T-helper 2 cell treated with Interferon-gamma antibody and Interleukin-4, amounts not matched to agents 5 μg/mL and 100 μg/mL, for 36 hours (primary cell): ENCODE results near the gene CLPX.
"Not testable (repeated sequence)": the region's sequence is repeated elsewhere in the genome, so short reads cannot be mapped to it uniquely, and the experiment has no call there.

Experiments used
- DNase-seq: peaks from one replicate; pipeline ENCODE4 v3.0.0; 2021; ENCODE audit warnings: low spot score
- H3K27ac Mint-ChIP-seq: one replicate; pipeline ENCODE4 v1.8.0; 2021; ENCODE audit warnings: mild to moderate bottlenecking, mixed read lengths
- H3K27me3 Mint-ChIP-seq: one replicate; pipeline ENCODE4 v1.8.0; 2021; ENCODE audit warnings: low read depth, mixed read lengths
- H3K36me3 Mint-ChIP-seq: one replicate; pipeline ENCODE4 v1.8.0; 2021; ENCODE audit warnings: low read depth, mixed read lengths
- H3K4me1 Mint-ChIP-seq: one replicate; pipeline ENCODE4 v1.8.0; 2021; ENCODE audit warnings: low read depth, mixed read lengths
- H3K4me3 Mint-ChIP-seq: one replicate; pipeline ENCODE4 v1.8.0; 2022; ENCODE audit warnings: mild to moderate bottlenecking, moderate library complexity, mixed read lengths
- H3K9me3 Mint-ChIP-seq: one replicate; pipeline ENCODE4 v1.8.0; 2021; ENCODE audit warnings: mixed read lengths

The CLPX gene

DNA sequence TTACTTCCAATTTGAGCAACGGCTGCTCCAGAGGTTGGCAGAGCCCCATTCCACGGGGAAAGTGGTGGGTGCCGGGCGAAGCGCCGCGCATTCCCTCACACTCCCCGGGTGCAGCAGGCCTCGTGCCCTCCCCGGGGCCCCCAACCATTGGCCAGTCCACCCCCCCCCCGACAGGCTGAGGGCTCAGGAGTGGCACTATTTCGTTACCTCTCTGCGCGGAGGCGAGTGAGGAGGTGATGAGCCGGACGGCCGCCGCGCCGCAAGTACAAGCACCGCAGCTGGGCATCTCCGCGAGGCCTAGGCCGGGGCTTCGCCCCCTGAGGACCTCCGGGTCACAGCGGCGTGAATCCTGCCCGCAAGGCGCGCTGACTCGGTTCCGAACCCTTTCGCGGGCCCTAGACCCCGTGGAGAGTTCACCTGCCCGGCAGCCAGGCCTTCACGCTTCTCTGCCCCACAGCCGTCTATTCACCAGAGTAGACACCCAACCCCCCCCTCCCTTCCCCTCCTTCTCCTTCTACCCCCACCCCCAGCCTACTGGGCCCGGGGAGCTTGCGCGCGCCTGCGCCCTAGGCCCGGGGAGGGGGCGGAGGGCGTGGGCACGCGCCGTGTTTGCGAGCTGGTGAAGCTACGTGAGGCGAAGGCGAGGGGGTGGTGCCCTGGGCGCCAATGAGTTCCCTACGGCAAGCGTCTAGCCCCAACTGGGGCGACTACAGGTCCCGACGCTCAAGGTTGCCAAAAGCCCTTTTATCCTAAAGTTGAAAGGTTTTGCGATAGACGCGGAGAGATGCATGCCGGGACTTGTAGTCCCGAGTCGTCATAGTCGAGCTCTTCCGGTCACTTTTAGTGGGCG, at the start of gene CLPX:
CLPX (minus strand) TSS at position 475 of the 850 bp plus-strand sequence; CDS start at position 286, 189 bp downstream.
- Mint-ChIP-seq H3K4me3 (peak within 1 kb of the TSS; percentile 96), H3K9me3 (no peaks in the 10 kb centered on the region), H3K27ac (peak within 1 kb of the TSS; percentile 88)

DNA sequence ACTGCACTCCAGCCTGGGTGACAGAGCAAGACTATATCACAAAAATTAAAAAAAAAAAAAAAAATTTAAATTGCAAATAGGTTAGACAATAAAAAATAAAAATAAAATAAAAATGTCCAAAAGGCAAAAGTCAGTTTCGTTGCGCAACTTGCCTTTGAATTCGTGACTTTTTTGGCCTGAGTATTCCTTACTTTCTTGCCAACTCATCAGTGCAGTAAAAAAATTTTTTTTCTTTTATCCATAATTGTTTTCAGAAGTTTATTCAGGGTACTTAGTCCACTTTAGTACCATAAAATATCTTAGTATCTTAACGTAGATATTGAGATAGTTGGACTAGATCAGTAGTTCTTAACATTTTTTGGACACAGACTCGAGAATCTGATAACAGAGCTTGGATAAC, 48.6 kb upstream of the CLPX start:
- no peak for DNase-seq
- H3K9me3 Mint-ChIP-seq: no peaks in the 10 kb centered on the region
- H3K36me3 Mint-ChIP-seq: no peaks in the 10 kb centered on the region
- H3K4me1 Mint-ChIP-seq: no peaks in the 10 kb centered on the region
- no peak overlapping the region for H3K27ac Mint-ChIP-seq
- no peaks in the 10 kb centered on the region for H3K27me3 Mint-ChIP-seq
- no peak overlapping the region for H3K4me3 Mint-ChIP-seq

More for the DNA sequence above, at the start of gene CLPX:
- H3K27me3 Mint-ChIP-seq: no peaks in the 10 kb centered on the region
- H3K36me3 Mint-ChIP-seq: peaks cover 11% of the 10 kb centered on the region
- DNase-seq: peak; percentile 90
- peaks cover 21% of the 10 kb centered on the region for H3K4me1 Mint-ChIP-seq

DNA sequence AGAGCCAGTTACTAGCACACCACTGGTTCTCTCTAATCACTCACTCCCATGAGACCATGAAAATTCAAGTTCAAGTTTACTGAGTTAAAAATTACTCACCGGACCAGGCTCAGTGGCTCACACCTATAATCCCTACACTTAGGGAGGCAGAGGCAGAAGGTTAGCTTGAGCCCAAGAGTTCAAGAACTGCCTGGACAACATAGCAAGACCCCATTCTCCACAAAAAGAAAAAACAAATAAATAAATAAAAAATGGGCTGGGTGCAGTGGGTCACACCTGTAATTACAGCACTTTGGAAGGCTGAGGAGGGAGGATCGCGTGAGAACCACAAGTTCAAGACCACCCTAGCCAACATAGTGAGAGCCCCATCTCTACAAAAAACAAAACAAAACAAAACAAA, 47.4 kb upstream of the CLPX start:
- H3K4me3 Mint-ChIP-seq: no peak overlapping the region
- H3K36me3 Mint-ChIP-seq: no peaks in the 10 kb centered on the region
- H3K27ac Mint-ChIP-seq: no peak overlapping the region
- H3K9me3 Mint-ChIP-seq: no peaks in the 10 kb centered on the region
- no peak for DNase-seq
- no peaks in the 10 kb centered on the region for H3K27me3 Mint-ChIP-seq
- H3K4me1 Mint-ChIP-seq: no peaks in the 10 kb centered on the region

DNA sequence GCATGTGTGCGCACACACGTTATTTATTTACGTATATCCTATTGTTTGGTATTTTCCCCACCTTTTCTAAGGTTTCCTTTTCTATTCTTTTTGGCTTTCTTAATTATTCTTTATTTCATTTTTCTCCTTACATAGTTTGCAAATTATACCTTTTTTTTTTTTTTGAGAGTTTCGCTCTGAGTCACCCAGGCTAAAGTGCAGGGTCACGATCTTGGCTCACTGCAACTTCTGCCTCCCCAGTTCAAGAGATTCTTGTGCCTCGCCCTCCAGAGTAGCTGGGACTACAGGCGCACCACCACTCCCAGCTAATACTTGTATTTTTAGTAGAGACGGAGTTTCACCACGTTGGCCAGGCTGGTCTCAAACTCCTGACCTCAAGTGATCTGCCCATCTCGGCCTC, 46.2 kb upstream of the CLPX start:
- no peaks in the 10 kb centered on the region for H3K36me3 Mint-ChIP-seq
- no peaks in the 10 kb centered on the region for H3K4me1 Mint-ChIP-seq
- no peak for DNase-seq
- H3K27me3 Mint-ChIP-seq: no peaks in the 10 kb centered on the region
- H3K9me3 Mint-ChIP-seq: no peaks in the 10 kb centered on the region
- H3K4me3 Mint-ChIP-seq: no peak overlapping the region
- no peak overlapping the region for H3K27ac Mint-ChIP-seq

DNA sequence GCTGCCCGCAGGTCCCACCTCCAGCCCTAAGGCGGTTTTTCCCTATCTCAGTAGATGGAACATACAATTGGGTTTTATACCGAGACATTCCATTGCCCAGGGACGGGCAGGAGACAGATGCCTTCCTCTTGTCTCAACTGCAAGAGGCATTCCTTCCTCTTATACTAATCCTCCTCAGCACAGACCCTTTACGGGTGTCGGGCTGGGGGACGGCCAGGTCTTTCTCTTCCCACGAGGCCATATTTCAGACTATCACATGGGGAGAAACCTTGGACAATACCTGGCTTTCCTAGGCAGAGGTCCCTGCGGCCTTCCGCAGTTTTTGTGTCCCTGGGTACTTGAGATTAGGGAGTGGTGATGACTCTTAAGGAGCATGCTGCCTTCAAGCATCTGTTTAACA, 41.8 kb upstream of the CLPX start:
- not testable (repeated sequence) for H3K36me3 Mint-ChIP-seq, DNase-seq, H3K9me3 Mint-ChIP-seq, H3K27ac Mint-ChIP-seq, H3K4me3 Mint-ChIP-seq, H3K4me1 Mint-ChIP-seq, H3K27me3 Mint-ChIP-seq

DNA sequence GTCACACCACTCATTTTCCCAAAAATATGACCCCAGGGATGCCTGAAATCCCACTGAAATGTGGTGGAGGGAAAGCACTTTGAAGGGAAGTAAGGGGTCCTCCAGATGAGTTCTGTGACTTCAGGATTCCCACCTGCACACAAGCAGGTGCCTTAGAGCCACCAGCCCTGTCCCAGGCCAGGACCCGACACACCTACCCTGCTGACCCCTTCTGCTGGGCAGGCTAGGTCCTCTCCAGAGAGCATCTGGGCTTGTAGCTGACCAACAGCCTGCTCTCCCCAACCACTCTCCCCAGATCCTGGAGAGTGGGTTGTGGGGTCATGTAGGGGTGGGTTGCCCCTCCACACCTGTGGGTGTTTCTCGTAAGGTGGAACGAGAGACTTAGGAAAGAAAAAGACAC, 41.1 kb upstream of the CLPX start:
- no peak overlapping the region for H3K27ac Mint-ChIP-seq
- H3K27me3 Mint-ChIP-seq: no peaks in the 10 kb centered on the region
- H3K4me1 Mint-ChIP-seq: no peaks in the 10 kb centered on the region
- H3K4me3 Mint-ChIP-seq: no peak overlapping the region
- no peaks in the 10 kb centered on the region for H3K36me3 Mint-ChIP-seq
- DNase-seq: no peak
- no peaks in the 10 kb centered on the region for H3K9me3 Mint-ChIP-seq

DNA sequence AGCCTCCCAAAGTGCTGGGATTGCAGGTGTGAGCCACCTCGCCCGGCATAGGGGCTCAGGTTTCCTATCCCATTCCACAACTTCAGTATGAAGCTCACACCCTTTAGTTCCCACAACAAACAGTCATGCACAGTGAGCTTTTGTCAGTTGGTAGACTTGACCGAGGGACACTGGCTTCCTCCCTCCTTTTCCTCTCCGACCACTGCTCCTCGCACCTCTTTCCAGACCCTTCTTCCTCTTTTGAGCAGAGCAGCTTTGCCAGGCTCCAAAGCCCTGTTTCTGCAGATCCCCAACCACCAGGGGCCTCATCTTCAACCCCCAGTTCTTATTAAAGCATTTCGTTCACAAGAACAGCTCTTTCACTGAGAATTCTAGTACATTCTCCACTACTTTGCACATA, 38.9 kb upstream of the CLPX start:
- H3K27ac Mint-ChIP-seq: no peak overlapping the region
- H3K27me3 Mint-ChIP-seq: no peaks in the 10 kb centered on the region
- peaks cover 2% of the 10 kb centered on the region for H3K4me1 Mint-ChIP-seq
- H3K4me3 Mint-ChIP-seq: no peak overlapping the region
- no peaks in the 10 kb centered on the region for H3K9me3 Mint-ChIP-seq
- H3K36me3 Mint-ChIP-seq: no peaks in the 10 kb centered on the region
- DNase-seq: no peak

DNA sequence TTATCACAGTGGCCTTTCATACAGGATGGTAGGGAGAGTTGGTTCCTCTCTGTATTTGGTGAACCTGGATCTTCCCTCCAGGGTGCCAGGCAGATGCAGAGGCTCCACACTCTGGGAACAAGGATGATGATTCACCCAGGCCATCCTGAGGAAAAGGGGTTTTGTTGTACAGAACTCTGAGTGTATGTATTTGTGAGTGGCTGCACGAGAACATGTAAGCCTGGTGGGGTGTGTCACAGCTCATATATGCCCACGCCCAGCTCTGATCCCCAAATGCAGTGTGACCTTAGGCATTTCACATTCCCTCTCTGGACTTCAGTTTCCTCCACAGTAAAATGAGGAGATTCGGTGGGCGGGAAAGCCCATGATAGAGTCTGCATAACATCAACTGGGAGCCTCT, 37.7 kb upstream of the CLPX start:
- H3K9me3 Mint-ChIP-seq: no peaks in the 10 kb centered on the region
- no peaks in the 10 kb centered on the region for H3K36me3 Mint-ChIP-seq
- H3K27ac Mint-ChIP-seq: no peak overlapping the region
- no peak overlapping the region for H3K4me3 Mint-ChIP-seq
- no peak for DNase-seq
- peaks cover 2% of the 10 kb centered on the region for H3K4me1 Mint-ChIP-seq
- no peaks in the 10 kb centered on the region for H3K27me3 Mint-ChIP-seq

DNA sequence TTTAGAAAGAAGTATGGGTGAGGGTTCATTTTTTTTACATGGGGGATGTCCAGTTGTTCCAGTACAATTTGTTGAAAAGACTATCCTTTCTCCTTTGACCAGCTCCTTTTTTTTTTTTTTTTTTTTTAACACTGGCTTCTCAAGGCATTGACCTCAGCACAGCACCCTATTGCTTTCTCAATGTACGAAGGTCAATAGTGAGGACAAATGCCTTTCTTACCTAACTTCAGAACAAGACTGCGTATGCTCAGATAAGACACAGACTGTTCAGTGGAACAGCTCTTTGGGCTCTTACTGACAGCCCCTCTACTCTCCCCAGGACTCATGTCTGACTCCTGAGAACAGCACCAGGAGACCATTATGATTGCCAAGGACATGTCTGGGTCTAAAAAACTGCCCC, 36.6 kb upstream of the CLPX start:
- Mint-ChIP-seq H3K27ac (no peak overlapping the region), H3K27me3 (no peaks in the 10 kb centered on the region), H3K9me3 (no peaks in the 10 kb centered on the region), H3K4me1 (peaks cover 2% of the 10 kb centered on the region), H3K36me3 (no peaks in the 10 kb centered on the region), H3K4me3 (no peak overlapping the region)
- DNase-seq: no peak

DNA sequence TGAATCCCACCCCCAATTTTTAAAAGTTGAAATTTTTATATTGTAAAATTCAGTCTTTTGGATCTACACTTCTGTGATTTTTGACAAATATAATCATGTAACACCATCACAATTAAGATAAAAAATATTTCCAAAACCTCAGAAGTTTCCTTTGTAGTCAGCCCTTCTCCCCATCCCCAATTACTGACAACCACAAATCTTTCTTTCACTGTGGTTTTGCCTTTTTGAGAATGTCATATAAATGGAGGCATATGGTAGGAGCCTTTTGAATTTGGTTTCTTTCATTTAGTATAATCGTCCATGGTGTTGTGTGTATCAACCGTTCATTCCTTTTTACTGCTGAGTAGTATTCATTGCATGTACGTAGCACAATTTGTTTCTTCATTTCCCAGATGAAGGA, 34.0 kb upstream of the CLPX start:
- no peak overlapping the region for H3K4me3 Mint-ChIP-seq
- no peak for DNase-seq
- no peaks in the 10 kb centered on the region for H3K27me3 Mint-ChIP-seq
- no peaks in the 10 kb centered on the region for H3K36me3 Mint-ChIP-seq
- peaks cover 2% of the 10 kb centered on the region for H3K4me1 Mint-ChIP-seq
- H3K9me3 Mint-ChIP-seq: no peaks in the 10 kb centered on the region
- no peak overlapping the region for H3K27ac Mint-ChIP-seq

DNA sequence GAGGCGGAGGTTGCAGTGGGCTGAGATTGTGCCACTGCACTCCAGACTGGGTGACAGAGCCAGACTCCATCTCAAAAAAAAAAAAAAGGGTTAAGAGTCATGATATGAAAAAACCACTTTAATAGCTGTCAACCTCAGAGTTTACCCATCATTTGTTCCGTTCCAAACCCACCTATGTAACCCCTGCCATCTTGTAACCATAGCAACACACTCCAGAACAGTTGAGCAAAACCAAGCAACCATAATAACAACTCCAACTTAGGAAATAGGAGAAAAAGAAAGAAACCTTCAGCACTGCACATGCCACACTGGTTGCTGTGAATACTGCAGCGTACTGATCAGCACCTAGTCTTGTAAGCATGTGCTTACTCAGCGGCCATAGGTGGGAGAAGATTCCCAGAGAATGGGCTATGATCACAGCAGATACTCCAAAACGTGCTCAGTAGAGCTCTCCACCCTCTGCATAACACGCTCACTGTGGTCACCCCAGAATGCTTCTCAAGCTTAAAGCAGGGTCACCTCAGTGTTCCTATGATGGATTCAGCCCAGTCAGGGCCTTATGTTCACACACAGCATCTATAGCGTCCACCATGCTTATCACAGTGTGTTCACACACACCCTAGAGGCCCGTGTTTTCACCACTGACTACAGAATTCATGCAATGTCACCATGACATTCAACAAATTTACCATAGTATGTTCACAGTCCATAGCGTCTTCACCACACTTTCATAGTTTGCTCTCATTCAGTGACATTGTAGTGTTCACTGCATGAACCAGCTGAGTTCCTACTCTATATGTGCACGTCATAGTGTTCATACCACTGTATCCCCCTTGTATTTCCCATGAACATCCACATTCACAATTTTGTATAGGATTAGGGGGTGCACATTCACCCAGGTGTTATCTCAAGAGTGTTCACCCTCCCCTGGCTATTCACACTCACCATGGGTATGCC, 32.7 kb upstream of the CLPX start:
- Mint-ChIP-seq H3K36me3 (no peaks in the 10 kb centered on the region), H3K27ac (no peak overlapping the region), H3K4me1 (peaks cover 2% of the 10 kb centered on the region), H3K4me3 (no peak overlapping the region), H3K9me3 (no peaks in the 10 kb centered on the region), H3K27me3 (no peaks in the 10 kb centered on the region)
- no peak for DNase-seq

DNA sequence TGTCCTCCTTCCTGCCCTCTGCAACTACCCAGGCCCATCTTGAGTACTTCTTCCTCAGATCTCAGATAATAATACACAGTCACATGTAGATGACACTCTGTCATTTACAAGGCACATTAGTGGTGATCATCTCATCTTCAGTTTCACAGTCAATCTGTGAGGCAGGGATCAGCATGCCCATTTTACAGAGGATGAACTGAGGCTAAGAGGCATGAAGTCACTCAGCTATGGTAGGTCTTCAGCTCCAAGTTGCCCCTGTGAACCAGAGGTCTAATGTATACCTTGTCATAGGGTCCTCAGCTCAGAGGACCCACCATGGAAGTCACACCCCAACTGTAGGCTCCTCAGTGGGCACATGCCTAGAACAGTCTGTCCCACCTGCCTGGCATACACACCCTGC, 30.4 kb upstream of the CLPX start:
- H3K4me1 Mint-ChIP-seq: peaks cover 2% of the 10 kb centered on the region
- no peaks in the 10 kb centered on the region for H3K27me3 Mint-ChIP-seq
- H3K36me3 Mint-ChIP-seq: no peaks in the 10 kb centered on the region
- no peak overlapping the region for H3K27ac Mint-ChIP-seq
- H3K9me3 Mint-ChIP-seq: no peaks in the 10 kb centered on the region
- no peak overlapping the region for H3K4me3 Mint-ChIP-seq
- no peak for DNase-seq

DNA sequence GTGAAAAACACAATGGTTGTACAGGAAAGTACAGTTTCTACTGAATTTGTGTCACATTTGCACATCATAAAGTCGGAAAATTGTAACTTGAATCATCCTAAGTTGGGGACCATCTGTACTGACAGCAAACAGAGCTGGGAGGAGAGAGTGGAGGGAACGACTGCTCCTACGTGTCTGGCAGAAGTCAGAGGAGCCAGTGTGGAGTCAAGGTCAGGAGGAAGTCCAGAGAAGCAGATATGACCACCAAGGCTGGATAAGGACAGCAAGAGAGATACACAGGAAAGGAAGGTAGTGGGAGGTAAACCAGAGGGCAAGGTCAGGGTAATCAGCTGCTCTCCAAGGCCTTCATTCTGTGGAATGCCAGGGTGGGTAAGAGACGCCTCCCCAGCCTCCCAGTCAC, 28.9 kb upstream of the CLPX start:
- no peak overlapping the region for H3K4me3 Mint-ChIP-seq
- no peaks in the 10 kb centered on the region for H3K4me1 Mint-ChIP-seq
- no peak for DNase-seq
- H3K36me3 Mint-ChIP-seq: no peaks in the 10 kb centered on the region
- no peak overlapping the region for H3K27ac Mint-ChIP-seq
- H3K9me3 Mint-ChIP-seq: no peaks in the 10 kb centered on the region
- no peaks in the 10 kb centered on the region for H3K27me3 Mint-ChIP-seq

DNA sequence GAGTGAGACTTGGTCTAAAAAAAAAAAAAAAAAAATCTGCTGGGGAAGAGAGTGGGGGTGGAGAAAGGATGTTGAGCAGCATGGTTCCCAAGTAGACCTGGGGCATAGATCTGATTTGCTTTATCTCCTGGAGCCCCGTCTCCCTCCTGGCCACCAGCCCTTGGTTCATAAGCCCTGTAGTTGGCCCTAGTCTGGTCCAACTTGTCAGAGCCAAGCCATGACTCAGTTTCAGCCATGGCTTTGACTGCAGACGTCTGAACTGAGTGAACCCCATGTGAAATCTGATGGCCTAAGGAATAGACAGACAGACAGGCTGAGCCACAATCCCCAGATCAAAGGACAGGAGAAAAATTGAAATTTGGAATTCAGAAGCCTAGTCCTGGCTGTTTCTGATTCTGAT, 28.1 kb upstream of the CLPX start:
- Mint-ChIP-seq H3K9me3 (no peaks in the 10 kb centered on the region), H3K4me3 (no peak overlapping the region), H3K27ac (no peak overlapping the region), H3K27me3 (peaks cover 2% of the 10 kb centered on the region), H3K36me3 (no peaks in the 10 kb centered on the region), H3K4me1 (no peaks in the 10 kb centered on the region)
- no peak for DNase-seq
